Naive thymus-derived CD8-positive, alpha-beta T cell (primary cell): ENCODE data around the gene SLC46A1. TPM values are rescaled to one million over a fixed set of nuclear protein-coding genes. Genes with fewer than 3 reads are reported as not detected.
A peak's percentile ranks its signal among the peaks of the same experiment; 100 is the strongest.
"Not testable (repeated sequence)": the region's sequence is repeated elsewhere in the genome, so short reads cannot be mapped to it uniquely, and the experiment has no call there.

ENCODE experiments used
- ATAC-seq, 2 donors: fragments of 150-1000 bp; cut with Tn5 transposase in 1 of 2; sonication (Bioruptor Pico), chemical (Tn5 transposase) in 1 of 2; 1 replicate in 1 of 2; 2 replicates in 1 of 2; pipeline ENCODE4 v1.10.0; 2021; ENCODE audit warnings: mild to moderate bottlenecking in 2 of 2, moderate library complexity in 2 of 2
- POLR2A ChIA-PET: fragments of 350-600 bp; sonication (Branson Sonifier 250); formaldehyde crosslinking; loops from one replicate; lab custom pipeline; 2021; ENCODE audit warnings: antibody characterized with exemption; lab: Charles Lee
- DNase-seq, 10 donors: peaks; one replicate each; pipeline versions ENCODE4 v3.0.0 to v3.0.0-alpha.2; 2020 to 2022
- H3K27ac Mint-ChIP-seq, 10 donors: one replicate each; pipeline ENCODE4 v1.8.0; 2020 to 2022; ENCODE audit warnings: mild to moderate bottlenecking in 10 of 10, mixed read lengths in 10 of 10, moderate library complexity in 4 of 10, inconsistent platforms in 1 of 10
- H3K27me3 Mint-ChIP-seq, 5 donors: one replicate each; pipeline ENCODE4 v1.8.0; 2021 to 2022; ENCODE audit warnings: mixed read lengths in 5 of 5
- H3K36me3 Mint-ChIP-seq, 3 donors: one replicate each; pipeline ENCODE4 v1.8.0; 2020 to 2022; ENCODE audit warnings: mixed read lengths in 3 of 3, mild to moderate bottlenecking in 2 of 3, inconsistent platforms in 1 of 3
- H3K4me1 Mint-ChIP-seq, 4 donors: one replicate each; pipeline ENCODE4 v1.8.0; 2021 to 2022; ENCODE audit warnings: mixed read lengths in 4 of 4
- H3K4me3 Mint-ChIP-seq, 10 donors: one replicate each; pipeline ENCODE4 v1.8.0; 2020 to 2022; ENCODE audit warnings: mild to moderate bottlenecking in 10 of 10, mixed read lengths in 10 of 10, moderate library complexity in 6 of 10, inconsistent platforms in 1 of 10
- H3K9me3 Mint-ChIP-seq, 9 donors: one replicate each; pipeline ENCODE4 v1.8.0; 2020 to 2022; ENCODE audit warnings: mixed read lengths in 9 of 9, mild to moderate bottlenecking in 3 of 9, inconsistent platforms in 1 of 9, moderate library complexity in 1 of 9
- polyA plus RNA-seq, 3 donors: library from polyadenylated mRNA; unstranded; fragments of 300-500 nt; fragmentation: Illumina TruSeq; gene quantifications; one replicate each; pipeline ENCODE4 v1.2.3, GENCODE V29; 2021
- total RNA-seq, 8 experiments: library from RNA in 2 of 8; stranded (reverse) in 2 of 8; gene quantifications; one replicate each; pipeline ENCODE4 v1.2.3 and lab custom pipeline; 2021 to 2026

Gene SLC46A1
- total RNA-seq (1 to 10 TPM; 3.2 to 3.8 TPM), polyA plus RNA-seq (1 to 10 TPM; 1.0 to 2.7 (median 1.9) TPM), total RNA-seq (lab: John Stamatoyannopoulos, UW) (4.4 to 11.6 (median 5.9) reads per million in 6 experiments)

GRCh38 chr17:28405632-28406472 lies at the start of gene SLC46A1:
Gene SLC46A1 (minus strand): TSS chr17:28406212. CDS start chr17:28406114, 98 bp downstream.
- H3K4me1 Mint-ChIP-seq, result peaks cover 3 to 20% (median 11%) of the 10 kb centered on the region in 4 donors
- peaks cover 0 to 15% (median 7%) of the 10 kb centered on the region in 5 donors for H3K27me3 Mint-ChIP-seq
- H3K4me3 Mint-ChIP-seq, result peak within 1 kb of the TSS; percentile 77 to 90 (median 86)
- H3K9me3 Mint-ChIP-seq, result no peaks in the 10 kb centered on the region
- ATAC-seq (peak; percentile 77 to 80), DNase-seq (peak in 9 of 10 donors; percentile 14 to 72 (median 35))
- POLR2A ChIA-PET, result interaction anchor here (0.5 to 1.8 kb wide), 3 partner anchors 48 to 819 kb away, joined by 3 to 8 read pairs (median 4); partner anchors contain the start of genes IFT20, POLDIP2 and TNFAIP1
- no peaks in the 10 kb centered on the region for H3K36me3 Mint-ChIP-seq
- H3K27ac Mint-ChIP-seq, result peak within 1 kb of the TSS in 9 of 10 donors; percentile 44 to 92 (median 65)

GRCh38 chr17:28449859-28450258 lies 43.8 kb upstream of the SLC46A1 start:
- H3K27me3 Mint-ChIP-seq, result peaks cover 0 to 11% (median 9%) of the 10 kb centered on the region in 5 donors
- DNase-seq (no peak), ATAC-seq (no peak)
- H3K27ac Mint-ChIP-seq, result no peak overlapping the region
- peaks cover 0 to 10% (median 0%) of the 10 kb centered on the region in 9 donors for H3K9me3 Mint-ChIP-seq
- no peak overlapping the region for H3K4me3 Mint-ChIP-seq
- no peaks in the 10 kb centered on the region for H3K4me1 Mint-ChIP-seq
- H3K36me3 Mint-ChIP-seq, result peaks cover 0 to 4% (median 0%) of the 10 kb centered on the region in 3 donors
- POLR2A ChIA-PET, result no interaction called here

DNA sequence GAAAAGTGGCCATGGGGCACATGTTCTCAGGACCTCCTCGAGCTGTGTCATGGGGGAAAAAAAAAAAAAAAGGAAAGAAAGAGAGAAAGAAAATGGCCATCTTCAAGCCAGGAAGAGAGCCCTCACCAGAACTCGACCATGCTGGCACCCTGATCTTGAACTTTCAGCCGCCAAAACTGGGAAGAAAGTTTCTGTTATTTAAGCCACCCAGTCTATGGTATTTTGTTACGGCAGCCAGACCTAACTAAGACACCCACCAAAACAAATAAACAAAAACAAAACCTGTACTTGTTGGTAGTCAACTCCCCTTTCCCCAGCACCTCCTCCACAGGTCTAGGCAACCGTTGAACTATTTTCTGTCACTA lies 41.4 kb upstream of the SLC46A1 start:
- Mint-ChIP-seq H3K27ac (no peak overlapping the region), H3K27me3 (peaks cover 0 to 9% (median 5%) of the 10 kb centered on the region in 5 donors), H3K4me3 (no peak overlapping the region), H3K9me3 (peaks cover 0 to 13% (median 2%) of the 10 kb centered on the region in 9 donors), H3K4me1 (no peaks in the 10 kb centered on the region), H3K36me3 (peaks cover 0 to 4% (median 2%) of the 10 kb centered on the region in 3 donors)
- no peak for ATAC-seq
- DNase-seq, result no peak
- POLR2A ChIA-PET, result no interaction called here

- Mint-ChIP-seq H3K4me1 (no peaks in the 10 kb centered on the region), H3K27me3 (peaks cover 4 to 12% (median 7%) of the 10 kb centered on the region in 5 donors), H3K27ac (no peak overlapping the region), H3K4me3 (no peak overlapping the region), H3K36me3 (peaks cover 0 to 4% (median 2%) of the 10 kb centered on the region in 3 donors), H3K9me3 (peaks cover 0 to 18% (median 2%) of the 10 kb centered on the region in 9 donors)
- POLR2A ChIA-PET, result no interaction called here
- DNase-seq (no peak), ATAC-seq (no peak)
Measured at GRCh38 chr17:28446716-28447395, 40.8 kb upstream of the SLC46A1 start.

GRCh38 chr17:28443901-28444638 lies 38.1 kb upstream of the SLC46A1 start:
- no peak for DNase-seq
- POLR2A ChIA-PET, result no interaction called here
- Mint-ChIP-seq H3K27ac (no peak overlapping the region), H3K36me3 (peaks cover 0 to 2% (median 0%) of the 10 kb centered on the region in 3 donors), H3K4me1 (no peaks in the 10 kb centered on the region), H3K9me3 (peaks cover 0 to 13% (median 0%) of the 10 kb centered on the region in 9 donors), H3K4me3 (no peak overlapping the region), H3K27me3 (peaks cover 6 to 16% (median 12%) of the 10 kb centered on the region in 5 donors)
- no peak for ATAC-seq

GRCh38 chr17:28434326-28434725 lies 28.3 kb upstream of the SLC46A1 start:
- H3K36me3 Mint-ChIP-seq, POLR2A ChIA-PET, H3K4me3 Mint-ChIP-seq, ATAC-seq, H3K4me1 Mint-ChIP-seq, H3K27ac Mint-ChIP-seq, DNase-seq, H3K9me3 Mint-ChIP-seq: not testable (repeated sequence)
- H3K27me3 Mint-ChIP-seq, result peaks cover 4 to 18% (median 9%) of the 10 kb centered on the region in 5 donors

DNA sequence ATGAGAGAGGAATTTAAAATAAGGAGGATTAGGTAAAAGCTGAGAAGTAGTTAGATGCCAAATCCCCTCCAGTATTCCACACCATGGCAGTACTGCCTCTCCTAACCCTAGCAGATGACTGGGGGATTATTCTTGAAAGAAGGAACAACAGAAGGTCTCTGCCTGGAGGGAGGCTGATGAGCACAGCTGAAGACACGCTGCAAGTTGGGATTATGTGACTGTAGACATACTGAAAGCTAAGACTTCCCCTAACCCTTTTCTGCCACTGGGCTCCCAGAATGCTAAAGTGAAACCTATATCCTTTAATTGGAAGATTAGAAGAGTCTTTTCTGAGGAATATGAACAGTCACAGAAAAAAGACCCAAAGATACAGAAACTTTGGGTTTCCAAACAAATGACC lies 27.7 kb upstream of the SLC46A1 start:
- Mint-ChIP-seq H3K27me3 (peaks cover 4 to 16% (median 9%) of the 10 kb centered on the region in 5 donors), H3K4me3 (no peak overlapping the region), H3K27ac (no peak overlapping the region)

GRCh38 chr17:28427982-28428381 lies 22.0 kb upstream of the SLC46A1 start:
- H3K4me3 Mint-ChIP-seq, H3K4me1 Mint-ChIP-seq, H3K27ac Mint-ChIP-seq, ATAC-seq, H3K9me3 Mint-ChIP-seq, POLR2A ChIA-PET, DNase-seq, H3K36me3 Mint-ChIP-seq: not testable (repeated sequence)
- peaks cover 3 to 13% (median 9%) of the 10 kb centered on the region in 5 donors for H3K27me3 Mint-ChIP-seq

More for the DNA sequence above, 27.7 kb upstream of the SLC46A1 start:
- no peak for DNase-seq
- Mint-ChIP-seq H3K36me3 (no peaks in the 10 kb centered on the region), H3K4me1 (no peaks in the 10 kb centered on the region), H3K9me3 (no peaks in the 10 kb centered on the region)
- POLR2A ChIA-PET, result no interaction called here
- ATAC-seq, result no peak

DNA sequence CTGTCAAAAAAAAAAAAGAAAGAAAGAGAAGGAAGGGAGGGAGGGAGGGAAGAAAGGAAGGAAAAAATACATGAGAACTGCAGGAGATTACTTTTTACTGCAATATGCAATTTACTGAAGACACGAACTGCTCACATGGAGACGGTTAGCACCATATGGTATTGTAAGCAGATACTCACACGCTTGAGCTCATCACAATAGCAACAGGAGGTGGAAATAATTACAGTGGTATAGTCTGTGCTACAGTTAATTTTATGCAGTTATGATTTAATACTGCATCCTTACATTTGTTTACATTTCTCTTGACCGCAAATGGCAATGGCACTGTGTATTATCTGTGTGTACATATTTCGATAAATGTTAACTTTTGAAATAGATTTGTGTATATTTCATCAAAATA lies 21.4 kb upstream of the SLC46A1 start:
- DNase-seq (no peak), ATAC-seq (no peak)
- H3K27ac Mint-ChIP-seq, result no peak overlapping the region
- H3K27me3 Mint-ChIP-seq, result peaks cover 3 to 12% (median 9%) of the 10 kb centered on the region in 5 donors
- peaks cover 0 to 2% (median 0%) of the 10 kb centered on the region in 4 donors for H3K4me1 Mint-ChIP-seq
- H3K4me3 Mint-ChIP-seq, result no peak overlapping the region
- H3K9me3 Mint-ChIP-seq, result no peaks in the 10 kb centered on the region
- POLR2A ChIA-PET, result no interaction called here
- no peaks in the 10 kb centered on the region for H3K36me3 Mint-ChIP-seq

GRCh38 chr17:28426081-28426519 lies 20.1 kb upstream of the SLC46A1 start:
- DNase-seq (no peak), ATAC-seq (no peak)
- POLR2A ChIA-PET, result no interaction called here
- H3K36me3 Mint-ChIP-seq, result no peaks in the 10 kb centered on the region
- H3K27ac Mint-ChIP-seq, result peak overlapping the region in 1 of 10 donors; percentile 32
- H3K4me1 Mint-ChIP-seq, result peaks cover 0 to 2% (median 0%) of the 10 kb centered on the region in 4 donors
- H3K9me3 Mint-ChIP-seq, result no peaks in the 10 kb centered on the region
- H3K4me3 Mint-ChIP-seq, result no peak overlapping the region
- H3K27me3 Mint-ChIP-seq, result peaks cover 0 to 7% (median 6%) of the 10 kb centered on the region in 5 donors

DNA sequence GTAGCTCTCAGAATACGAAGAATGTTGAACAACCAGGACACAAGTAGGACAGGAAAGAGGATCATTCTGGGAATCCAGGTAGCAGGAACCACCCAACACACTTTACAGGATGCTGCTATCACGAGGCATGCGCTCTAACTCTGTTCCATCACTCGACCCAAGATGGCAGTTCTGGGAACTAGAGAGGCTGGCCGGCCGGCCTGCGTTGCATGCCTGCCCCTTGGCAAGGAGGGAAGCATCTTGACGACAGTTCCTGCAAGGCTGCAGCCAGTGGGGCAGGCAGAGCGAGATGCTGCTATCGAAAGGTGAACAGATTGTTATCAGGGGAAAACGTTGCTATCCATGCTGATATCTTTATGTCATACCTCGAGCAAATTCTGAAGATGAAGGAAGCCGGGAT lies 19.2 kb upstream of the SLC46A1 start:
- no peak overlapping the region for H3K27ac Mint-ChIP-seq
- POLR2A ChIA-PET, result no interaction called here
- no peaks in the 10 kb centered on the region for H3K9me3 Mint-ChIP-seq
- H3K4me3 Mint-ChIP-seq, result no peak overlapping the region
- H3K4me1 Mint-ChIP-seq, result peaks cover 0 to 2% (median 0%) of the 10 kb centered on the region in 4 donors
- H3K36me3 Mint-ChIP-seq, result no peaks in the 10 kb centered on the region
- DNase-seq (no peak), ATAC-seq (no peak)
- peaks cover 0 to 7% (median 5%) of the 10 kb centered on the region in 5 donors for H3K27me3 Mint-ChIP-seq

DNA sequence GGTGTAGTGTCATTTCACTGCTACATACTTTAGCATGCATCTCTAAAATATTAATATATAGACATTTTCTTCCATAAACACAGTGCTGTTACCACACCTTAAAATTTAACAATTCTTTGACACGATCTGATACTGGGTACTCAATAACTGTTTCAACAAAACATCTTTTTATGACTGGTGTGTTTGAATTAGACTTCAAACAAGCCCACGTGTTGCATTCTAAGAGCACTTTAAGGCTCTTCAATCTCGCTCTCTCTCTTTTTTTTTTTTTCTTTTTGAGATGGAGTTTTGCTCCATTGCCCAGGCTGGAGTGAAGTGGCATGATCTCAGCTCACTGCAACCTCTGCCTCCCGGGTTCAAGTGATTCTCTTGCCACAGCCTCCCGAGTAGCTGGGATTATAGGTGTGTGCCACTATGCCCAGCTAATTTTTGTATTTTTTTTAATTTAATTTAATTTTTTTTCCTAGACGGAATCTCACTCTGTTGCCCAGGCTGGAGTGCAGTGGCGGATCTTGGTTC lies 15.8 kb upstream of the SLC46A1 start:
- Mint-ChIP-seq H3K9me3 (no peaks in the 10 kb centered on the region), H3K4me1 (peaks cover 2 to 3% (median 3%) of the 10 kb centered on the region in 4 donors), H3K27ac (no peak overlapping the region), H3K4me3 (no peak overlapping the region), H3K36me3 (no peaks in the 10 kb centered on the region), H3K27me3 (peaks cover 0 to 7% (median 2%) of the 10 kb centered on the region in 5 donors)
- ATAC-seq, result no peak
- no peak for DNase-seq
- POLR2A ChIA-PET, result no interaction called here
